ENCODE results near the gene RASA2. TPM values are rescaled to one million over a fixed set of nuclear protein-coding genes. Genes with fewer than 3 reads are reported as not detected.
A peak's percentile ranks its signal among the peaks of the same experiment; 100 is the strongest.

The RASA2 gene
- total and polyA plus RNA-seq, 2 of the 4 experiments (the other 2 are of a cell fraction): 6.1 to 14.0 TPM

DNA sequence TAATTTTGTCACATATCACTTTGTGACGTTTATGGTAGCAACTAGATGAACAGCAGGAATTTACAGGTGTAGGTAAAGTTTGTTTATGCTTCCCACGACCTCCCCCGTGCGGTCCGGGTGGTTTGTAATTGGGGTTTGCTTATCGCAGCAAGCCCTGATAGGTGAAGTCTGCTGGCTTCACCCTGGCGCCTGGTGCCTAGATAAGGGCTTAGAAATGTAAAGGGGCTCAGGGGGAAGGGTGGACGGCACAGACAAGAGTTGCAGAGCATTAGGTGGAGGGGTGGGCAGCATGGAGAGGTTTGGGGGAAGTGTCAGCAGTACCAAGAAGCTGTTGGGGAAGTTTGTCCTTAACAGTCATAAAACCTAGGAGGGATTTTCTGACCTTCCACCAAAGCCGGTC, 143.1 kb downstream of the RASA2 start:
- Histone ChIP-seq H3K4me3 (ENCODE audit: insufficient read depth, low read depth, low read length) (no peak overlapping the region), H3K9me3 (ENCODE audit: control insufficient read depth, insufficient read depth, low read length) (peaks cover 10% of the 10 kb centered on the region), H3K9me1 (ENCODE audit: insufficient read depth, low read length) (no peaks in the 10 kb centered on the region), H3K27me3 (ENCODE audit: control insufficient read depth, insufficient read depth, low read length) (peaks cover 4% of the 10 kb centered on the region; the same call in 1 of the 2 replicates), H3K4ac (ENCODE audit: low read depth, low read length) (no peak overlapping the region), H3K9ac (ENCODE audit: low read depth, low read length) (no peak overlapping the region), H2AFZ (replicated peaks; ENCODE audit: low read length, poor library complexity) (peak overlapping the region; percentile 29), H3K23ac (ENCODE audit: low read depth, low read length) (no peak overlapping the region), H2BK15ac (ENCODE audit: low read depth, low read length) (no peak overlapping the region), H4K20me1 (ENCODE audit: insufficient read depth, low read length) (no peaks in the 10 kb centered on the region), H3K27ac (ENCODE audit: insufficient read depth, low read length) (no peak overlapping the region), H4K8ac (ENCODE audit: low read depth in 2 of 2, low read length in 2 of 2) (no peak overlapping the region), H3K18ac (ENCODE audit: low read depth, low read length) (no peak overlapping the region), H2AK9ac (replicated peaks; ENCODE audit: low read depth, low read length, poor library complexity) (no peak overlapping the region), H2AK5ac (ENCODE audit: low read depth, low read length) (no peak overlapping the region), H2BK20ac (ENCODE audit: low read depth, low read length) (no peak overlapping the region), H3K79me1 (ENCODE audit: low read depth in 1 of 2, low read length in 2 of 2) (no peaks in the 10 kb centered on the region), H4K5ac (ENCODE audit: low read depth, low read length) (no peak overlapping the region), H3K36me3 (ENCODE audit: control insufficient read depth, insufficient read depth, low read length) (no peaks in the 10 kb centered on the region), H3K14ac (replicated peaks; ENCODE audit: low read depth, low read length) (no peak overlapping the region), H2BK5ac (ENCODE audit: low read depth, low read length, poor library complexity, severe bottlenecking) (no peak overlapping the region), H2BK120ac (ENCODE audit: low read depth, low read length) (no peak overlapping the region), H4K91ac (ENCODE audit: insufficient read depth, low read depth, low read length) (no peak overlapping the region), H3K4me1 (ENCODE audit: control insufficient read depth, insufficient read depth, low read length) (0 out of 2 replicates have a peak, but pooled peaks cover 3% of the 10 kb centered on the region), H3K4me2 (ENCODE audit: low read depth, low read length) (no peak overlapping the region), H3K56ac (ENCODE audit: extremely low read depth, insufficient read depth, low read length) (no peak overlapping the region)
- WGBS, 2 experiments (ENCODE audit: extremely low coverage in 2 of 2, insufficient read length in 1 of 2): 33% methylated on average over 2 of the region's 9 CpGs; no CpG with 5 or more reads in 1 of the 2 experiments
- ATAC-seq (ENCODE audit: low read depth): no peak
- CTCF ChIA-PET: no interaction called here
- in situ Hi-C loops (cut with MboI; ENCODE audit: low sequenced_read_pairs) (no loop called here), intact Hi-C loops (cut with micrococcal nuclease) (no loop called here), dilution Hi-C loops (cut with HindIII; ENCODE audit: low sequenced_read_pairs, unreplicated experiment) (no loop called here)
- POLR2A ChIA-PET (ENCODE audit: unreplicated experiment): no interaction called here
- no TSS peak for BruUV-seq (replicated peaks)
- no peak for DNase-seq
- TF ChIP-seq RCOR1 (IDR thresholded peaks at IDR 0.05; ENCODE audit: insufficient replicate concordance, low read length) (no peak), MAZ (IDR thresholded peaks at IDR 0.05; ENCODE audit: borderline replicate concordance, low read depth, low read length) (no peak)
